GM12864 (cell line): ENCODE measurements around the gene IRX6.

Experiments used
- DNase-seq: peaks from one replicate; pipeline ENCODE4 v3.0.0-alpha.2; 2011; ENCODE audit warnings: low read depth
- H3K4me3 ChIP-seq: 2 replicates; pipeline ENCODE4 v1.5.1; 2011; ENCODE audit warnings: mild to moderate bottlenecking, low read depth, low read length, control low read depth
- TF ChIP-seq, protein P1 (sequence below): IDR thresholded peaks from 2 replicates; pipeline ENCODE4 v1.5.1; 2011; ENCODE audit warnings: low read depth, mild to moderate bottlenecking, moderate library complexity, low read length, control low read depth, inconsistent platforms; ENCODE audit errors: missing control alignments

Gene IRX6

GRCh38 chr16:55340445-55340844 is 16.4 kb downstream of the IRX6 start:
- TF ChIP-seq, protein P1, sequence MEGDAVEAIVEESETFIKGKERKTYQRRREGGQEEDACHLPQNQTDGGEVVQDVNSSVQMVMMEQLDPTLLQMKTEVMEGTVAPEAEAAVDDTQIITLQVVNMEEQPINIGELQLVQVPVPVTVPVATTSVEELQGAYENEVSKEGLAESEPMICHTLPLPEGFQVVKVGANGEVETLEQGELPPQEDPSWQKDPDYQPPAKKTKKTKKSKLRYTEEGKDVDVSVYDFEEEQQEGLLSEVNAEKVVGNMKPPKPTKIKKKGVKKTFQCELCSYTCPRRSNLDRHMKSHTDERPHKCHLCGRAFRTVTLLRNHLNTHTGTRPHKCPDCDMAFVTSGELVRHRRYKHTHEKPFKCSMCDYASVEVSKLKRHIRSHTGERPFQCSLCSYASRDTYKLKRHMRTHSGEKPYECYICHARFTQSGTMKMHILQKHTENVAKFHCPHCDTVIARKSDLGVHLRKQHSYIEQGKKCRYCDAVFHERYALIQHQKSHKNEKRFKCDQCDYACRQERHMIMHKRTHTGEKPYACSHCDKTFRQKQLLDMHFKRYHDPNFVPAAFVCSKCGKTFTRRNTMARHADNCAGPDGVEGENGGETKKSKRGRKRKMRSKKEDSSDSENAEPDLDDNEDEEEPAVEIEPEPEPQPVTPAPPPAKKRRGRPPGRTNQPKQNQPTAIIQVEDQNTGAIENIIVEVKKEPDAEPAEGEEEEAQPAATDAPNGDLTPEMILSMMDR = no peak
- H3K4me3 ChIP-seq = no peak overlapping the region
- no peak for DNase-seq

GRCh38 chr16:55341681-55342080 is 17.7 kb downstream of the IRX6 start:
- DNase-seq = no peak
- TF ChIP-seq, protein P1 = no peak
- H3K4me3 ChIP-seq = no peak overlapping the region

- TF ChIP-seq, protein P1 = no peak
- no peak for DNase-seq
- H3K4me3 ChIP-seq = no peak overlapping the region
Observed at GRCh38 chr16:55346475-55346874, 22.5 kb downstream of the IRX6 start.

GRCh38 chr16:55349867-55350266 is 25.9 kb downstream of the IRX6 start:
- no peak overlapping the region for H3K4me3 ChIP-seq
- no peak for DNase-seq
- TF ChIP-seq, protein P1 = no peak

- no peak for DNase-seq
- TF ChIP-seq, protein P1 = no peak
- no peak overlapping the region for H3K4me3 ChIP-seq
Observed at GRCh38 chr16:55350984-55351383, 27.0 kb downstream of the IRX6 start.

- no peak for DNase-seq
- no peak overlapping the region for H3K4me3 ChIP-seq
- TF ChIP-seq, protein P1 = no peak
Observed at GRCh38 chr16:55351936-55352335, 27.9 kb downstream of the IRX6 start.

DNA sequence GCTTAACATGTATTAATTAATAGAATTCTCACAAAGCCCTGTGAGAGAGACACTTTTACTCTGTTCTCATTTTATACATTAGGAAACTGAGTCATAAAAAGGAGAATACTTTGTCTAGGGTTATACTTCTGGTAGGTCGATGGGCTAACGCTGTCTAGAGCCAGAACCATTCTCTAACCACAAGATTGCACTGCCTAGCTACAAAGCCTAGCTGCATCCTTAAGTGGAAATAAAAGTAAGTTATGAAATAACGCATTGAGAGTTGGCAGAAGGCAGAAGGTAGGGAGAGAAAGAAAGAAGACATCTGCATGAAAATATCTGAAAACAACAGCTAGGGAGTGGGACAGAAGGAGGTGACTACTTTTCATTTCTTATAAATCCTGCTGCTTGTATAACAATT is 33.2 kb downstream of the IRX6 start:
- no peak for DNase-seq
- TF ChIP-seq, protein P1 = no peak

More for the DNA sequence above, 33.2 kb downstream of the IRX6 start:
- no peak overlapping the region for H3K4me3 ChIP-seq
